DND-41 (cell line): ENCODE results near the gene CAV2.

Experiments
- EZH2 ChIP-seq: IDR thresholded peaks from 3 replicates; pipeline ENCODE4 v1.6.1; 2012; ENCODE audit warnings: borderline replicate concordance, low read depth, mild to moderate bottlenecking, moderate library complexity, low read length, inconsistent platforms; ENCODE audit not compliant: severe bottlenecking
- TF ChIP-seq, protein P1 (sequence below): IDR thresholded peaks from 2 replicates; pipeline ENCODE4 v1.5.1; 2012; ENCODE audit warnings: borderline replicate concordance, low read length, moderate library complexity, mild to moderate bottlenecking; ENCODE audit not compliant: poor library complexity, severe bottlenecking; ENCODE audit errors: extremely low read depth

DNA sequence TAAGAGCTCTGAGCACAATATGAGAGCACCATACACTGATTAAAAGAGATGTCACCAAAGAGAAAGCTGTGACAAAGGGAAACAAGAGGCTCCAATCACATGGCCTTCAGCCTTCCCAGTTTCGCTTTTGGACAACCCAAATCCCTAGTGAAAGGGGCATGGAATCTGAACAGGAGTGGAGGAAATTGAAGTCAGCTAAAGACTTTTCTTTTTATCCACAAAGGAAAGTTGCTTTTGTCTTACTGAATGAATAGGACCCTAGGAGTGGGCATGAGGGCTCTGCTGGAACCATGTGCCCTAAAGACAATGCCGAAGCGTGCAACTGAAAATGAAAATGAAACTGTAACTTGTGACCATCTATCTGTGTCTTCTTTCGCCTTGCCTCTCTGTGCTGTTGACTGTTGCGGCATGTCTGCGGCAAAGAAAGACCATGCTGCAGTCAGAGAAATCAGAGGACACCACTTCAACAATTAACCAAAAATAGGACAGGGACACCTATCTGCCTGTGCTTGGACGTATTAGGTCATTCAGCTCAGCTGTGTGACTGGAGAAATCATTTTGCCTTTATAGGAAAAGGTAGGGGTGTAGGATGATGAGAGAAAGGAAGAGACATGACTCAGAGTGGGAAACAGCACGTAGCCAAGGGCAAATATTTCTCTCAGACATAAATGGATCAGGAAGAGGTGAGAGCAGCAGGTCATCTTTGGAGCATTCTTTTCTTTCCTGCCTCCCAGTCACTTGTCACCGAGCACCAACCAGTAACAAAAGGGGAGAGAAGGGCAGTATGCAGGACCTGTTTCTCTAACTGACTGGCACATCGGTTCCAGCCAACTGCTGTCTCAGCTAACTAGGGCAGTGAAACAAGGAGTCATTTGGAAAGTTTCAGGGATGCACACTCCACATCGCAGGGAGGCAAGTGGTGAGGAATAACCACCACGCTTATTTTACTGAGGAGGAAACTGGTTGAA lies 12.3 kb downstream of the CAV2 start:
- no peak for TF ChIP-seq EZH2
- TF ChIP-seq, protein P1, sequence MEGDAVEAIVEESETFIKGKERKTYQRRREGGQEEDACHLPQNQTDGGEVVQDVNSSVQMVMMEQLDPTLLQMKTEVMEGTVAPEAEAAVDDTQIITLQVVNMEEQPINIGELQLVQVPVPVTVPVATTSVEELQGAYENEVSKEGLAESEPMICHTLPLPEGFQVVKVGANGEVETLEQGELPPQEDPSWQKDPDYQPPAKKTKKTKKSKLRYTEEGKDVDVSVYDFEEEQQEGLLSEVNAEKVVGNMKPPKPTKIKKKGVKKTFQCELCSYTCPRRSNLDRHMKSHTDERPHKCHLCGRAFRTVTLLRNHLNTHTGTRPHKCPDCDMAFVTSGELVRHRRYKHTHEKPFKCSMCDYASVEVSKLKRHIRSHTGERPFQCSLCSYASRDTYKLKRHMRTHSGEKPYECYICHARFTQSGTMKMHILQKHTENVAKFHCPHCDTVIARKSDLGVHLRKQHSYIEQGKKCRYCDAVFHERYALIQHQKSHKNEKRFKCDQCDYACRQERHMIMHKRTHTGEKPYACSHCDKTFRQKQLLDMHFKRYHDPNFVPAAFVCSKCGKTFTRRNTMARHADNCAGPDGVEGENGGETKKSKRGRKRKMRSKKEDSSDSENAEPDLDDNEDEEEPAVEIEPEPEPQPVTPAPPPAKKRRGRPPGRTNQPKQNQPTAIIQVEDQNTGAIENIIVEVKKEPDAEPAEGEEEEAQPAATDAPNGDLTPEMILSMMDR, result no peak
